NCI-H1417 treated with DMSO at 0.1 percent for 48 hours (cell line): Measurements from ENCODE around the gene RAB26.
"Not testable (repeated sequence)": the region's sequence is repeated elsewhere in the genome, so short reads cannot be mapped to it uniquely, and the experiment has no call there.

ENCODE experiments used
- DNase-seq: peaks from one replicate; lab custom pipeline; 2025; lab: John Stamatoyannopoulos, UW

Gene RAB26, protein sequence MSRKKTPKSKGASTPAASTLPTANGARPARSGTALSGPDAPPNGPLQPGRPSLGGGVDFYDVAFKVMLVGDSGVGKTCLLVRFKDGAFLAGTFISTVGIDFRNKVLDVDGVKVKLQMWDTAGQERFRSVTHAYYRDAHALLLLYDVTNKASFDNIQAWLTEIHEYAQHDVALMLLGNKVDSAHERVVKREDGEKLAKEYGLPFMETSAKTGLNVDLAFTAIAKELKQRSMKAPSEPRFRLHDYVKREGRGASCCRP

DNA sequence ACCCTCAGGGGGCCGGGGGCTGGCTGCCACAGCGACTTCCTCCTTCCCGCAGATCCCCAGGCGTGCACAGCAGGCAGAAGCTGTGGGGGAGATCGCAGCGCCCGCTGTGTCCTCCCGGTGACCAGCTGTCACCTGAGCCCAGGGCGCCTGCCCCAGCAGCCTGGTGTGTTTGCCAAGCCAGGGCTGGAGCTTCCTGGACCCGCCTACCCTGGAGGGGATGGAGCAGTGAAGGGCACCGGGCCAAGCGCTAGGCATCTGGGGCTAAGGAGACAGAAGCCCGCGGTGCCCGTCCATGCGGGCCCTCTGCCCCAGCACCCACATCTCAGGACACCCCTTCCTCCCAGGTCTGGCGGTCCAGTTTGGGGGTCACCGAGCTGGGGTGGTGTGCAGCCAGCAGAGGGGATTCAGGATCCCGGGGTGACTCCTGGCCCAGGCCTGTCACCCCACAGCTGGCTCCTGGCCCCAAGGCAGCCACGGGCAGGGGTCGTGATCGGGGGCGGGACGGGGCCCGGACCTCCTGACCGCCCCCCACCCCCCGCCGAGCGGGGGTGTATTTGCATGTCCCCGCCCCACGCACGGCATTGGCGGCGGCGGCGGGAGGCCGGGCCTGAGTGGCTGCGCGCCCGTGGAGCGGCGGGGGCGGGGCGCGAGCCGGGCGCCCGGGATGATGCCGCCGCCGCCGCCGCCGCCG, at the start of gene RAB26:
RAB26 (plus strand) TSS at position 645 of the 691 bp plus-strand sequence. CDS start 159 bp downstream, outside the sequence.
- peak; percentile 60 for DNase-seq

DNA sequence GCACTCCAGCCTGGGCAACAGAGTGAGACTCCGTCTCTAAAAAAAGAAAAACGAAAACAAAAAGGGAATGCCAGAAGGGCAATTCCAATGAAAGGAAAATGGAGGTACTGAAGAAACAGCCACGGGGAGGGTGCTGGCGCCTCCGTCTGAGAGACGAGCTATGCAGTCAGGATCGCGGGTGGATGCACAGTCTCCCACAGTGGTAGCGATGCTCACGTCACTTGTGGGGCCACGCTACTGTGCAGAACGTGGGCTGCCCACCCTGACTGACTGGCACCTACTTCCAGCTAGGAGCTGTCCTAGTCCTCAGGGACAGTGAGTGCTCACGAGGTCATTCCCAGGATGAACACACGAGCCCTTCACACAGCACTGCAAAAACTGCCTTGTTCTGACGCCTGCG, 46.8 kb upstream of the RAB26 start:
- DNase-seq = not testable (repeated sequence)

DNA sequence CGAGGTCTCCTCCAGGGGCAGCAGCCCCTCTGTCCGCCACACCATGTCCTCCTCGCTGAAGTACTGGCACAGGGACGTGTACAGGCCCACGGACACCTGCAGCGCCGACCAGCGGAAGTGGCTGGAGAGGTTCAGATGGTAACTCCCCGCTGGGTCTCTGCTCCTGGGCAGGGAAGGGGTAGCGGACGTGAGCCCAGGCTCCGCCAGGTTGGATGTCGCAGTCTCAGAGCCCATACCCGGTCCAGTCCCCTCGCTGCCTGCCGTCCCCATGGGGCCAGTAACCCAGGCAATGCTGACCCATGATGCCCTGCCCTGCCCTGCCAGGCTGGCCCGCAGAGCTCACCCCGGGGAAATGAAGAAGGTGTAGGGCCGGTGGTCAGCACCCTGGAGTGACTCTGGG, 46.0 kb upstream of the RAB26 start:
- DNase-seq = no peak

DNA sequence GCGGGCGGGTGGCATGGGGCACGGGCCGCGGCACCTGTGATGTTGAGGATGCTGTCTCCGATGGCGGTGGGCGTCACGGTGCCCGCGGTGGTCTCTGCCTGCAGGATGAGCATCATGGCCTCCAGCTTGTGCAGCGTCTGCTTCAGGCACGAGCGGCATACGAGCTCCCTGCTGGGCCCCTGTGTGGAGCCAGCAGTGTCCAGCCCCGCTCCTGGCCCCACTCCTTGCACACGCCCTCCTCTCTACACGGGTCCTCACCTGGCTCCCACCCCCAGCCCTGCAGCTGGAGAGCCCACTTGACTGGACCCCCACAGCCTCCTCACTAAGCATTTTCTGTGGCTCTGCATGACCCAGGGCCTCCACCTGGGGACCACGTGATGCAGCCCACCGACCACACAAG, 44.0 kb upstream of the RAB26 start:
- not testable (repeated sequence) for DNase-seq

DNA sequence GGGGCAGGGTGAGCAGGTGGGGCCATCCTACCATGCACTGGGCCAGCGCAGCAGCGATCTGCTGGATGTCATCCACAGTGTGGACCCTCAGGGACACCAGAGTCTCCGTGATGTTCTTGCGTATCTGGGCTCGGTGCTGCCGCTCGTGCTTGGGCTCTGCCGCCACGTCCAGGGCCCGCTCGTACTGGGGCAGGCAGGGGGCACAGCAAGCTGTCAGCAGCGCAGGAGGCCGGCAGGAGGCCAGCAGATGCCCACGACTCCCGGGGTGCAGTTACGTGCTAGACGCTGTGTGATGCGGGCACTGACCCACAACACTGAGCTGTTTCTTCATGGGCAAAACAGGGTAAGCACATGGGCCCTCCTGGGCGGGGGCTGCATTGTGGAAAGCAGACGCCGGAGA, 43.1 kb upstream of the RAB26 start:
- DNase-seq = not testable (repeated sequence)

DNA sequence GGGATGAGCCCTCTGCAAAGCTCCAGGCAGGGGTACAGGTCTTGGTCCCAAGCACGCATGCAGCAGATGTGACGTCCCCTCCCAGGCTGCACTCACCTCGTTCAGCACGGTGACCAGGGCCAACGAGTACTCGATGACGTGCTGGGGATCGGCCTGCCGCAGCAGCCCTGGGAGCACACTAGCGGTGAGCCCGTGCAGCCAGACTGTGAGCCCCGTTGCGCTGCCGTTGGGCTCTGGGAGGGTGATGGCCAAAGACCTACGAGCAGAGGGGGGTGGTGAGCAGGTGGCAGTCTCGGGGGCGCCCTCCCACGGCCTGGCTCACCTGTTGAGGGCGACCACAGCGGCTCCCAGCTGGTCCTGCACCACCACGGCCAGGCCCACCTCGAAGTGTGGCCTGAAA, 42.7 kb upstream of the RAB26 start:
- DNase-seq = not testable (repeated sequence)

DNA sequence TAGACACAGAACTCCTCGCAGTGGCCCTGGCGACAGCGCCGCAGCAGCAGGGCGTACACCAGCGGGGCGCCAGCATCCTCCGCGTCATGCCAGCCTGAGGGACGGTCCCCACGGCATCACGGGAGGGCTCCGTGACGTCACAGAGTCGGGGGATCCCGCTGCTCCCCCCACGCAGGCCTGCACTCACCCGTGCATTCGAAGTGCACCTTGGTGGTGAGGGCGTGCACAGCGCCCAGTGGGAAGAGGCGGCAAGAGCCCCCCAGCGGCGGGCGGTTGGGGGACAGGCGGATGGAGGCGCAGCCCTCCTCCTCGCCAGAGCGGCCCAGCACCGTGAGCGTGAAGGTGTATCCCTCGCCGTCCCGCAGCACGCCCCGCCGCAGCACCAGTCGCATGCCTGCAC, 42.2 kb upstream of the RAB26 start:
- not testable (repeated sequence) for DNase-seq

DNA sequence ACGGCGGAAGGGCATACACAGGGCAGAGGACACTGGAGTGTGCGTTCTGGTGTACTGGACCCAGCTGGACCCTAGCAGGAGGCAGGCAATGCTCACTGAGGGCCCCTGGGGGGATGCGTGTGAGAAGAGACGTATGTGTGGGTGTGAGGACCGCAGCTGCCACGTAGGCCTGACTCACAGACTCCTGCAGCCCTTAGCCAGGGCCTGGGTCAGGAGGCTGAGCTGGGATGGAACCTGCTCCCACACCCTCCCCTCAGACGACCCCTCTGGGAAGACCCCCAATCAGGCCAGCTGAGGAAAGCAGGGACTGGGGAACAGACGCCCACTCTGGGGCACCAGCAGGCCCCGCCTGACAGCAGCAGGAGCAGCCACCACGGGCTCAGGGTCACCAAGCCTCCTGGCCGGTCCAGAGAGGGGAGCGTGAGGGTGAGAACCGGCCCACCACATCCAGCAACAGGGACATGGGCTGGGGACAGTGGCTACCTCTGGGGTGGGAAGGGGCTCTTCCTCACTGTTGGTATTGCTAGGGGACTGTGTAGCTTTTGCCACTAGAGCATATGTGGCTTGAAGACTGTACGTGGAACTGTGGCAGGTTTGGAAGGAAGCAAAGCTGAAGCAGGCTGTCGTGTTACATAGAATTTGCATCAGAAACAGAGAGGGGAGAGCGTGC, 41.2 kb upstream of the RAB26 start:
- DNase-seq = not testable (repeated sequence)

DNA sequence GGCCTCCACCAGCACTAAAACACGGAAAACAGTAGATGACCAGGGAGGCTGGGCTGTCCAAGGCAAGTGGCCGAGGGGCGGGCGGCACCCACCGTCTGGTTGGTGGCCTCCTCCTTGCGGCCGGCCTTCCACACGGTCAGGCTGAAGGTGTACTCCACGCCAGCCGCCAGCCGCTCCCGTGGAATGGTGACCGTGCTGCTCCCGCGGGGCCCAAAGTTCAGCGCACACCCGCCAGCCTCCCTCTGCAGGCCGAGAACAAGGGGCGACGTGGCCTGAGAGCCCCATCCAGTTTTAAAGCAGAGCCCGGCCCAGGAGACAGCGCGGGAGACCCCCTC, 40.7 kb upstream of the RAB26 start:
- not testable (repeated sequence) for DNase-seq

DNA sequence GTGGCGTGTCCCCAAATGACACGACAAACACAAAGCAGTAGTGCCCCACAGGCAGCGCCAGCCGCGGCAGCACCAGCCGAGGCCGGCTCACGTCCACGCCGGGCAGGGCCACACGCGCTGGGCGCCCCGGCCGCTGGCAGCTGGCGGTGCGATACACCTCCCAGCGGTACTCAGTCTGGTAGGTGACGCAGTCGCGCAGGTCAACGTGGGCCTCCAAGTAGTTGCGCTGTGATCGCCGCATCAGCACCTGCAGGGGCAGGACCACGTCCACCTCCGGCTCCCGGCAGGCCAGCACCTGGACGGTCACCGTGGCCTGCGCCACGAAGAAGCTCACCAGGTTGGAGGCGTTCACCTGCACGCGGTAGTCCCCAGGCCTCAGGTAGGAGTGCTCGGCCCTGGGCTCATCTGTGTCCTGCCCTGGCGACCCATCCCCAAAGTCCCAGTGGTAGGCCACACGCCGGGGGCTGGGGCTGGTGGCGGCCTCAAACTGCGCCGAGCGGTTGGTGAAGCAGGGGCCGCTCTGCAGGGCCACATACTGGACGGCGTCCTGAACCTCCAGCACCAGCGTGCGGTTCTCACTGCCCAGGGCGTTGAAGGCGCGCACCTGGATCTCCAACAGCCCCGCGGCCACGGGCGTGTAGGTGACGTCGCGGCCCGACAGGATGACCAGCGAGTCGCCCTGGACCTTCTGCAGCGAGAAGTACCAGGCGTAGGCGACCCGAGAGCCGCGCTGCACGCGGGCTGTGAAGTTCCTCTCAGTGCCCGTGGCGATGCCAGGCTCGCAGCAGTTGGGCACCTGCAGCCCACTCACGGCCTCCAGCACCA, 39.8 kb upstream of the RAB26 start:
- not testable (repeated sequence) for DNase-seq

DNA sequence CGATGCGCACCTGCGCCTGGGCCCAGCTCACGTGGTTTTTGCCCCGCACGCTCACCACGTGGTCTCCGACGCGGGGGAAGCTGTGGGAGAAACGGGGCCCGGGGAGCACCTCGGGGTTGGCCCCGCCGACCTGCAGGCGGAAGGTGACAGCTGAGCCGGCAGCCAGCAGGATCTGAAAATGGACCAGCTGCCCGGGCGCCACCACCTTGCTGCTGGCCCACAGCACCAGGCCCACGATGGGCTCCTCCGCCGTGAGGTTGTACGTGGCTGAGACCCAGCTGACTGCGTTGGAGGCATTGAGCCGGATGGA, 39.2 kb upstream of the RAB26 start:
- not testable (repeated sequence) for DNase-seq

DNA sequence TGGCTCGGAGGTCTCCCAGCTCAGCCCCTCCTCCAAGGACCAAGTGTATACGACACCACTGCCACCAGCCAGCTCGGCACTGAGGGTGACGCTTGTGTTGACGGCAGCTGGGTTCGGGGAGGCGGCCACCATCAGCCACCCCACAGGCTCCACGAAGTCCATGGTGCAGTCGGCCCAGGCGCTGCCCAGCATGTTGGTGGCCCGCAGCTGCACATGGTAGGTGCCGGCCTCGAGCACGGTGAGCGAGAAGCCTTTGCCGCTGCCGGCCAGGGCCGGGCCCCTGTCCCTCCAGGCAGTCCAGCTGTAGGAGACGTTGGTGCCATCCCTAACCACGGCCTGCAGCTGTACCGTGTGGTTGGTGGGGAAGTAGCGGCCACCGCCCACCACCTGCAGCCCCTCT, 38.6 kb upstream of the RAB26 start:
- not testable (repeated sequence) for DNase-seq

DNA sequence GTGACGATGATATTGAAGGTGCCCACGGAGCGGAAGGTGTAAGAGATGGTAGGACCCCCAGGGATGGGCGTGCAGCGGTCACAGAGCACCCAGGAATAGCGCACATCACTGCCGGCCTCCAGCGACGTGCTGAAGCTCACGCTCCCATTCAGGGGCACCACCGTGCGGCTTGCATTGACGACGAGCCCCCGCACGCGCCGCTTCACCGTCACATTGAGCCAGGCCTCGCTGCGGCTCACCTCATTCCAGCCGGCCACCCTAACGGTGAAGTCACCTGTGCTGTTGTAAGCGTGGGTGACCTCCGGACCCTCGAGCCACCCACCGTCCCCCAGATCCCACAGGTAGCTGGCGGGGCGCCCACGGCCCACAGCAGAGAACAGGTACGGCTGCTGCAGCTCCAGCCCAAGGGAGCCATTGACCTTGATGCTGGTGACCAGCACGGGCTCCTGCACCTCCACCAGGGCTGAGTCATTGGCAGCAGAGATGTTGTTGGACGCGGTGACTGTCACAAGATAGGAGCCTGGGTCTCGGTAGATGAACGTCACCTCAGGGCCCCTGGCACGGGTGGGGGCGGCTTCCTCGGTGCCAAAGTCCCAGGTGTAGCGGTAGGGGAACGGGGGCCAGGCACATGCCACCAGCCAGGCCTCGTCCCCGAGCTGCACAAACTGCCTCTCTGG, 38.0 kb upstream of the RAB26 start:
- not testable (repeated sequence) for DNase-seq

DNA sequence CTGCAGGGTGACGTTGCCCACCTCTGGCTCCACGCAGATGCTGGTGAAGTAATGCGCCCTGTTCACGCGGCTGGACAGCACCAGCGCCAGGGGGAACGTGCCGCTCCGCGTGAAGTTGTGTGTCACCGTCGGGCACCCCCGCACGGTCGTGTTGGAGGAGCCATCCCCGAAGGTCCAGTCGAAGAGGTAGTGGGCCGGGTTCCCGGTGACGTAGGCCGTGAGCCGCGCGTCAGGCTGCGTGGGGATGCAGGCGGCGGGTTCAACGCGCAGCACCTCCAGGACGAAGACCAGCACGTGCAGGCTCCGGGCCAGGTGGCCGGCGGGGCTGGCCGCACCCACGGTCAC, 37.4 kb upstream of the RAB26 start:
- DNase-seq = not testable (repeated sequence)

DNA sequence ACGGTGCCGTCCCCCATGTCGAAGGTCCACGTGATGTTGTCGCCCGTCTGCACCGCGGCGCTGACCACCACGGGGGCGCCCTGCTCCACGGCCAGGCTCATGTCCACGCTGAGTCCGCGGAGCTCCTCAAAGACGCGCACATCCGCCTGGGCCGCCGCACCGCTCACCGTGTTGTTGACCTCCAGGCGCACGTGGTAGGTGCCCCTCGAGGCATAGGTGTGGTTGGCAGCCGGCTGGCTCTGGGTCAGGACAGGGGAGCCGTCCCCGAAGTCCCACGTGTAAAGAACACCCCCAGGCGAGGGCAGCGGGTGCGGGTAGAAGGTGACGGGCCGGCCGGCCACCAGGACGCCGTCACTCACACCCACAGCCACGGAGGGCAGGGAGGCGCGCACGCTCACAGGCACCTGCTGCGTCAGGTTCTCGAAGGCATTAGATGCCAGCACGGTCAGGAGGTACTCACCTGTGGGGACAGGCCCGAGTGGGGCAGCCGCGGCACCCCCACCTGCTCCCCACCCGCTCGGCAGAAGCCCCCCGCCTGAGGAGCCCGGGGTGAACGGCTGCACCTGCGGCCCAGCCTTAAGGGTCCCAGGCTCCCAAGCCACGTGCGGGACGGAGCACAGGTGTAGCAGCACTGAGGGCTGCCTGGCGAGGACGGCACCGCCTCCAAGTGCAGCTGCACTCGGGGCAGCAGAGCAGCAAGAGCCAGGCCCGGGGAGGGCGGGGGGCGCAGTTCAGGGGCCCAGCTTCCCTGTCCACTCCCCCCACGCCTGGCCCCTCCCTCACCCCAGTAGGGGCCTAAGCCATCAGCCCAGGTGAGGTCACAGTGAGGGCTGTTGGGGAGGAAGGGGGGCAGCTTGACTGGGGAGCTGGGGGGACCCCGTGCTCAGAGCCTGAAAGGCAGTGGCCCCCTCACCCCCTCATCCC, 36.8 kb upstream of the RAB26 start:
- DNase-seq = not testable (repeated sequence)

DNA sequence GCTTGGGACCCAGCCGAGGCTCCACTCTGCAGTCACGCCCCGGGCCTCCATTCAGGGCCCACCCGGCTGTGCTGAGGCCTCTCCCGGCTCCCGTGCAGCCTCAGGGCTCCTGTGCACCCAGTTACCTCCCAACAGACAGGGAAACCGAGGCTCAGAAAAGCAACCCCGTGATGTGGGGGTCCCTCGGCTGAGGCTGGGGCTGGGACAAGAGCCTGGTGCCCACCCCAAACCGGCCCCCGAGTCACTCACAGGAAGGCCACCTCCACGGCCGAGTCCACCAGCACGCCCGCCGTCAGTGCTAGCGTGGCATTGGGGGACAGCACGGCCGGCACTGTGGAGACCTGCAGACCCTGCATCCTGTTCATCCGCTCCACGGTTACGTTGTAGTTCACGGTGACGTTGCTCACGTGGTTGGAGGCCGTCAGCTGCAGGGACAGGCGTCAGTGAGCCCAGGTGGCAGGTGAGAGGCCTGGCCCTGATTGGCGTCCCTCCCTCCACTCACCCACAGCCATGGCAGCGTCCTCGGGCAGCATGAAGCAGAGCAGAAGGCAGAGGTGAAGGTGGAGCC, 35.8 kb upstream of the RAB26 start:
- not testable (repeated sequence) for DNase-seq

DNA sequence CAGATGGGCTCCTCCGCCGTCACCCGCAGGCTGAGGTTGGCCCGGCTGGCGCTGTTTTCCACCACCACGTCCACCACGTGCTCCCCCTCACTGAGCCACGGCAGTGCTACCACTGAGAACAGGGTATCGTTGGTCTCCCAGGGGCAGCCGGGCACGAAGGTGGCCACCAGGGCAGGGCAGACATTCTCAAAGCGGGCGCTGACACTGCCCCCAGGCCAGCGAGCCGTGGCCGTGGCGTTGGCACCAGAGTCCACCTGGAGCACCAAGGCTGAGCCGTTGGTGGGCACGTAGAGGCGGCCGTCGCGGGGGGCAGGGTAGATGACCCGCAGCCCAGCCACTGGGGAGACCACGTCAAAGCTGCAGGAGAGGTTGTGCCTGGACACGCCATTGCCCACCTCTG, 34.2 kb upstream of the RAB26 start:
- DNase-seq = not testable (repeated sequence)

DNA sequence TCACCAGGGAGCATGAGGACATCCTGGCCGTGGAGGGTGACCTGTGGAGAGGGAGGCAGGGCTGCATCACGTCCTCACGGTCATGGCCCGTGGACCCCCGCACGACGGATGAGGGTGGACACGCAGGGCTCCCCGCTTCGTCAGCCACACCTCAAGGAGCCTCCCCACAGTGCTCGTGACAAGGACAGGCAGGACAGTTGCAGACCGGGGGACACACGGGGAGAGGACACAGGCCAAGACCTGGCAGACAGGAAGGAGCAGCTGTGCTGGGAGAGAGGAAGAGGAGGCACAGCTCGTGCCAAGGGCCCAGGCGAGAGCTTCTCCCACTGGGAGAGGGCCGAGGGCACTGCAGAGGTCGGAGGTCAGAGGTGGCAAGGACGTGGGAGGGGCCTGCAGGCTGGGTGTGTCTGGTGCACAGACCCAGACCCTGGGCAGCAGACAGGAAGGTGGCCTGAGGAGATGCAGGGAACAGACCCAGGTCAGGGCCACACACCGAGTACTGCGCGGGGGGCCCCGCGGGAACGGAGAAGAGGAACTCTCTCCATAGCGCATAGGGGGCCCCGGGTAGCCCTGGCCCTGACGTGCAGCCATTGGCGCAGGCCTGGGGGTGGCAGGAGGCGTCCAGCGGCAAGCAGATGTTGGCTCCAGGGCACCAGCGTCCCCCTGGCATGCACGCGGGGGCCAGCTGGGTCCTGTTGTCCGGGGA, 33.4 kb upstream of the RAB26 start:
- not testable (repeated sequence) for DNase-seq

DNA sequence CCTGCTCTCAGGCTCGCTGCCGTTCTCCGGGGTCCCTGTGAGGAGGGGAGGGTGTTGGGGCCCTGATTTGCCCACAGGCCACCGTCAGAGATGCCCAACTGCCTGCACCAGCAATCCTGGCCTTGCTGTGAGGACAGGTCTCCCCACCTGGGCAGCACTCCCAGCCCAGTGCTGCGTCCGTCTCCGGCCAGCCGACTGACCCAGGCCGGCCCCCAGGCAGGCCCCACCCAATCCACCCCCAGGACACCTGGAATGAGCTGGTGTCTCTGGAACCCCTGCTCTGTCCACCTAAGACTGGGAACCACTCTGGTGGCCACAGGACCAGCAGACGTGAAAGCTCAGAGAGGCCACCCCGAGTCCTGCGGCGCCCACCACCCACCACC, 32.8 kb upstream of the RAB26 start:
- DNase-seq = no peak

DNA sequence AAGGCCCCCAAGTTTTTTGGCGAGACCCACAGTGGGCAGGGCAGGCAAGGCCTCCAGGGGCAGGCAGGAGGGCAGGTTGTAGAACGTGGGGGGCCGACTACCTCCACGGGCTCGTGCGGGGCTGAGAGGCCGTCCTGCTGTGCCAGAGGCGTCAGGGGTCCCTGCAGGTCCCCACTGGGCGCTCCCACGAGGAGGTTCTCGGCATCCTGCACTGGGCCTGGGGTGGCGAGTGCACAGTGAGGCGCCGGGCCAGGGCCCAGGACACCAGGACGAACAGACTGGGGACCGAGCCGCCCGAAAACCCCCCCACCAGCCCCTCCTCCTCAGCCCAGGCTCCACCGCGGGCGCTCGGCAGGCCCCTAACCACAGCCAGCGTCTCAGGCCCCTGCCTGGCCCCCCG, 32.0 kb upstream of the RAB26 start:
- DNase-seq = not testable (repeated sequence)
